Neural cell (in vitro differentiated cells): ENCODE measurements around the gene ZC2HC1B. TPM values are rescaled to one million over a fixed set of nuclear protein-coding genes. Genes with fewer than 3 reads are reported as not detected.

ENCODE experiments used
- H2AFZ ChIP-seq: fragments of 200-600, 300-800 bp; sonication (generic), shearing (Covaris generic); 2 replicates; pipeline ENCODE4 v1.6.0; 2014; ENCODE audit warnings: low read depth, mild to moderate bottlenecking, antibody characterized with exemption, low read length, moderate library complexity
- H3F3A ChIP-seq: fragments of 200-600 bp; shearing (Covaris generic); 2 replicates; pipeline ENCODE4 v1.6.1; 2016; ENCODE audit warnings: mild to moderate bottlenecking, moderate library complexity, mixed read lengths, antibody characterized with exemption, low read length; ENCODE audit not compliant: insufficient read depth, poor library complexity, severe bottlenecking
- H3K27ac ChIP-seq: fragments of 200-600, 300-800 bp; sonication (generic), shearing (Covaris generic); 2 replicates; pipeline ENCODE4 v1.5.1; 2014; ENCODE audit warnings: mild to moderate bottlenecking, low read length, moderate library complexity
- H3K27me3 ChIP-seq: fragments of 300-800, 200-600 bp; sonication (generic), shearing (Covaris generic); 2 replicates; pipeline ENCODE4 v1.6.0; 2014; ENCODE audit warnings: mild to moderate bottlenecking, low read depth, low read length, moderate library complexity; ENCODE audit not compliant: insufficient read depth
- H3K36me3 ChIP-seq: fragments of 300-800, 200-600 bp; sonication (generic), shearing (Covaris generic); 2 replicates; pipeline ENCODE4 v1.5.1; 2014; ENCODE audit warnings: mild to moderate bottlenecking, antibody characterized with exemption, low read length, moderate library complexity; ENCODE audit not compliant: insufficient read depth
- H3K4me2 ChIP-seq: fragments of 300-800, 200-600 bp; sonication (generic), shearing (Covaris generic); 2 replicates; pipeline ENCODE4 v1.6.0; 2014; ENCODE audit warnings: mild to moderate bottlenecking, low read length
- H3K4me3 ChIP-seq: fragments of 300-800, 200-600 bp; sonication (generic), shearing (Covaris generic); 2 replicates; pipeline ENCODE4 v1.5.1; 2014; ENCODE audit warnings: mild to moderate bottlenecking, low read length, moderate library complexity
- H3K79me2 ChIP-seq: fragments of 200-600 bp; shearing (Covaris generic); replicated peaks from 2 replicates; pipeline ENCODE4 v1.6.0; 2014; ENCODE audit warnings: mild to moderate bottlenecking, low read length, moderate library complexity; ENCODE audit not compliant: insufficient read depth
- H3K9ac ChIP-seq: fragments of 300-800, 200-600 bp; sonication (generic), shearing (Covaris generic); 2 replicates; pipeline ENCODE4 v1.6.1; 2016; ENCODE audit warnings: mild to moderate bottlenecking, low read length, mixed read lengths
- H3K9me2 ChIP-seq: fragments of 200-600 bp; shearing (Covaris generic); 2 replicates; pipeline ENCODE4 v1.6.1; 2016; ENCODE audit warnings: mild to moderate bottlenecking, low read length, mixed read lengths; ENCODE audit not compliant: insufficient read depth
- H3K9me3 ChIP-seq: fragments of 200-600, 300-800 bp; sonication (generic), shearing (Covaris generic); 2 replicates; pipeline ENCODE4 v1.6.1; 2016; ENCODE audit warnings: mild to moderate bottlenecking, mixed run types, low read length, moderate library complexity, mixed read lengths
- H4K20me1 ChIP-seq: fragments of 200-600 bp; shearing (Covaris generic); 2 replicates; pipeline ENCODE4 v1.6.1; 2016; ENCODE audit warnings: mild to moderate bottlenecking, mixed run types; ENCODE audit not compliant: insufficient read depth
- EP300 ChIP-seq: fragments of 450-650 bp; conservative IDR thresholded peaks from 2 replicates; pipeline ENCODE4 v1.6.1; 2014; ENCODE audit warnings: antibody characterized with exemption, mild to moderate bottlenecking, moderate library complexity; ENCODE audit not compliant: poor library complexity, severe bottlenecking
- EZH2 ChIP-seq: fragments of 200-600, 300-800 bp; shearing (Covaris generic), sonication (generic); IDR thresholded peaks from 2 replicates; pipeline ENCODE4 v1.6.1; 2014; ENCODE audit warnings: antibody characterized with exemption, low read length, borderline replicate concordance, mild to moderate bottlenecking; ENCODE audit not compliant: insufficient read depth, poor library complexity, severe bottlenecking
- MXI1 ChIP-seq: fragments of 450-650 bp; conservative IDR thresholded peaks from 2 replicates; pipeline ENCODE4 v1.6.1; 2014; ENCODE audit warnings: antibody characterized with exemption, mild to moderate bottlenecking; ENCODE audit not compliant: poor library complexity, severe bottlenecking
- POLR2AphosphoS5 ChIP-seq: IDR thresholded peaks from 2 replicates; pipeline ENCODE4 v1.6.1; 2012
- RAD21 ChIP-seq: fragments of 450-650 bp; conservative IDR thresholded peaks from 2 replicates; pipeline ENCODE4 v1.6.1; 2014; ENCODE audit warnings: antibody characterized with exemption, mild to moderate bottlenecking, moderate library complexity
- SMC3 ChIP-seq: fragments of 450-650 bp; conservative IDR thresholded peaks from 2 replicates; pipeline ENCODE4 v1.6.1; 2014; ENCODE audit warnings: antibody characterized with exemption, mild to moderate bottlenecking, moderate library complexity; ENCODE audit not compliant: poor library complexity
- TAF1 ChIP-seq: IDR thresholded peaks from 2 replicates; pipeline ENCODE4 v1.6.1; 2012; ENCODE audit warnings: low read depth
- polyA plus RNA-seq: library from polyadenylated mRNA; depleted of rRNA; stranded (reverse); fragments of >200 nt; gene quantifications from 2 replicates; pipeline ENCODE4 v1.2.3, GENCODE V29; 2014
- TF ChIP-seq, protein P1 (sequence below): fragments of 450-650 bp; IDR thresholded peaks from 2 replicates; pipeline ENCODE4 v1.5.1; 2014; ENCODE audit warnings: antibody characterized with exemption, mild to moderate bottlenecking, moderate library complexity; ENCODE audit not compliant: poor library complexity, severe bottlenecking
- TF ChIP-seq, protein P2 (sequence below): IDR thresholded peaks from 2 replicates; pipeline ENCODE4 v1.6.1; 2012; ENCODE audit warnings: borderline replicate concordance

ZC2HC1B gene
- polyA plus RNA-seq, 1 donor from 2014 or later = not detected

DNA sequence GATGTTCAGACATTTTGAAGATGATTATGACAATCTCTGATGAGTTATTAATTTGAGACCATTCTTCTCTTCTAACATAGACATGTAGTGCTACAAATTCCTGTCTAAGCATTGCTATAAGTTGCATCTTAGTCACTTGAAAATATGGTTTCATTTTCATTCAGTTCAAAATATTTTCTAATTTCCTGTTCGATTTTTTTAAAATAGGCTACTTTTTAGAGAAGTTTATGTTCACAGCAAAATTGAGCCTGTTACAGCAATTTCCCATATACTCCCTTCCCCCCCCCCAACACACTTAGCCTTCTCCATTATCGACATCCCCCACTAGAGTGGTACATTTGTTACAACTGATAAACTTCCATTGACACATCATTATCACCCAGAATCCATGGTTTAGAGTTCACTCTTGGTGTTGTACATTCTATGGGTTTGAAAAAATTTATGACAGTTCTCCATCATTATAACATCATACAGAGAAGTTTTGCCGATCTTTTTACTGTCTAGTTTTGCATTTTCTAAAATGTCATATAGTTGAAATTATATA lies 112.6 kb downstream of the ZC2HC1B start:
- TF ChIP-seq MXI1 (no peak), TAF1 (no peak), POLR2AphosphoS5 (no peak), EP300 (no peak), RAD21 (no peak), SMC3 (no peak)
- TF ChIP-seq, protein P1, sequence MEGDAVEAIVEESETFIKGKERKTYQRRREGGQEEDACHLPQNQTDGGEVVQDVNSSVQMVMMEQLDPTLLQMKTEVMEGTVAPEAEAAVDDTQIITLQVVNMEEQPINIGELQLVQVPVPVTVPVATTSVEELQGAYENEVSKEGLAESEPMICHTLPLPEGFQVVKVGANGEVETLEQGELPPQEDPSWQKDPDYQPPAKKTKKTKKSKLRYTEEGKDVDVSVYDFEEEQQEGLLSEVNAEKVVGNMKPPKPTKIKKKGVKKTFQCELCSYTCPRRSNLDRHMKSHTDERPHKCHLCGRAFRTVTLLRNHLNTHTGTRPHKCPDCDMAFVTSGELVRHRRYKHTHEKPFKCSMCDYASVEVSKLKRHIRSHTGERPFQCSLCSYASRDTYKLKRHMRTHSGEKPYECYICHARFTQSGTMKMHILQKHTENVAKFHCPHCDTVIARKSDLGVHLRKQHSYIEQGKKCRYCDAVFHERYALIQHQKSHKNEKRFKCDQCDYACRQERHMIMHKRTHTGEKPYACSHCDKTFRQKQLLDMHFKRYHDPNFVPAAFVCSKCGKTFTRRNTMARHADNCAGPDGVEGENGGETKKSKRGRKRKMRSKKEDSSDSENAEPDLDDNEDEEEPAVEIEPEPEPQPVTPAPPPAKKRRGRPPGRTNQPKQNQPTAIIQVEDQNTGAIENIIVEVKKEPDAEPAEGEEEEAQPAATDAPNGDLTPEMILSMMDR = no peak
- Histone ChIP-seq H2AFZ (no peak overlapping the region), H3K4me3 (no peak overlapping the region), H3K27ac (no peak overlapping the region), H3K9me2 (no peaks in the 10 kb centered on the region), H3K27me3 (peaks cover 8% of the 10 kb centered on the region), H4K20me1 (no peaks in the 10 kb centered on the region), H3K4me2 (no peak overlapping the region), H3F3A (no peaks in the 10 kb centered on the region), H3K9me3 (no peaks in the 10 kb centered on the region), H3K9ac (no peak overlapping the region), H3K36me3 (no peaks in the 10 kb centered on the region), H3K79me2 (no peaks in the 10 kb centered on the region)

DNA sequence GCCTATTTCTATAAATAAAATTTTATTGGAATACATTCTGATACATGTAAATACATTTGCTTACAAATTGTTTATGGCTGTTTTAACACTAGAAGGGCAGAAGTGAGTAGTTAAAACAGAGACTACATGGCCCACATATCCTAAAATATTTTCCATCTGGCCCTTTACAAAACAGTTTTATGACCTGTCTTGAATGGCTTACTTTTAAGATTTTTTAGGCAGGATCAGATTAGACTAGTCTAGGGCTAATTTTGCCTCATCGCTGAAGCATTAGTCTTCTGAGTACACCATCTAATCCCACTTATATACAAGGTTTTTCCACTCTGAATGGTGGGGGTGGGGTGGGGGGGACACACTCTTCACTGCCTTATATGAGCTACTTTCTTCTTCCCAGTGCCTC lies 116.6 kb downstream of the ZC2HC1B start:
- Histone ChIP-seq H3K9ac (no peak overlapping the region), H3K4me3 (no peak overlapping the region), H4K20me1 (no peaks in the 10 kb centered on the region), H3K27ac (no peak overlapping the region), H3K9me2 (no peaks in the 10 kb centered on the region), H3F3A (no peaks in the 10 kb centered on the region), H3K27me3 (no peaks in the 10 kb centered on the region), H3K36me3 (no peaks in the 10 kb centered on the region), H3K9me3 (no peaks in the 10 kb centered on the region), H2AFZ (no peak overlapping the region), H3K4me2 (no peak overlapping the region), H3K79me2 (no peaks in the 10 kb centered on the region)
- TF ChIP-seq, protein P2, sequence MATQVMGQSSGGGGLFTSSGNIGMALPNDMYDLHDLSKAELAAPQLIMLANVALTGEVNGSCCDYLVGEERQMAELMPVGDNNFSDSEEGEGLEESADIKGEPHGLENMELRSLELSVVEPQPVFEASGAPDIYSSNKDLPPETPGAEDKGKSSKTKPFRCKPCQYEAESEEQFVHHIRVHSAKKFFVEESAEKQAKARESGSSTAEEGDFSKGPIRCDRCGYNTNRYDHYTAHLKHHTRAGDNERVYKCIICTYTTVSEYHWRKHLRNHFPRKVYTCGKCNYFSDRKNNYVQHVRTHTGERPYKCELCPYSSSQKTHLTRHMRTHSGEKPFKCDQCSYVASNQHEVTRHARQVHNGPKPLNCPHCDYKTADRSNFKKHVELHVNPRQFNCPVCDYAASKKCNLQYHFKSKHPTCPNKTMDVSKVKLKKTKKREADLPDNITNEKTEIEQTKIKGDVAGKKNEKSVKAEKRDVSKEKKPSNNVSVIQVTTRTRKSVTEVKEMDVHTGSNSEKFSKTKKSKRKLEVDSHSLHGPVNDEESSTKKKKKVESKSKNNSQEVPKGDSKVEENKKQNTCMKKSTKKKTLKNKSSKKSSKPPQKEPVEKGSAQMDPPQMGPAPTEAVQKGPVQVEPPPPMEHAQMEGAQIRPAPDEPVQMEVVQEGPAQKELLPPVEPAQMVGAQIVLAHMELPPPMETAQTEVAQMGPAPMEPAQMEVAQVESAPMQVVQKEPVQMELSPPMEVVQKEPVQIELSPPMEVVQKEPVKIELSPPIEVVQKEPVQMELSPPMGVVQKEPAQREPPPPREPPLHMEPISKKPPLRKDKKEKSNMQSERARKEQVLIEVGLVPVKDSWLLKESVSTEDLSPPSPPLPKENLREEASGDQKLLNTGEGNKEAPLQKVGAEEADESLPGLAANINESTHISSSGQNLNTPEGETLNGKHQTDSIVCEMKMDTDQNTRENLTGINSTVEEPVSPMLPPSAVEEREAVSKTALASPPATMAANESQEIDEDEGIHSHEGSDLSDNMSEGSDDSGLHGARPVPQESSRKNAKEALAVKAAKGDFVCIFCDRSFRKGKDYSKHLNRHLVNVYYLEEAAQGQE = no peak

DNA sequence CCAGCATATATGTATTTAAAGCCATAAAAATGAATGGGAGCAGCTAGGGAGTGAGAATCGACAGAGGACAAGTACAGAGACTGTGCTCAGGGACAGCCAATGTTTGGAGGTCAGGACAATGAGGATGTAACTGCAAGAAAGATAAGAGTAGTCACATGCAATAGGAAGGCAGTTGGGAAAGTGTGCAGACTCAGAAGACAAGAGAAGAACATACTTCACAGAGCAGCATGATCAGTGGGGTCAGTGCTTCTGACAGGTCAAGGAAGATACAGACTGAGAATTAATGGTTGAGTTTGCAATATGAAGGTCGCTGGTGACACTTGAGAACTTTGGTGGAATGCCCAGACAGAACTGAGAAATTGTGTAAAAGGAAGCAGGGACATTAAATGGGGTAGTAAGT lies 118.7 kb downstream of the ZC2HC1B start:
- Histone ChIP-seq H3K79me2 (no peaks in the 10 kb centered on the region), H3K36me3 (no peaks in the 10 kb centered on the region), H3K9me3 (no peaks in the 10 kb centered on the region), H3K4me2 (no peak overlapping the region), H3F3A (no peaks in the 10 kb centered on the region), H3K9ac (no peak overlapping the region), H3K27me3 (no peaks in the 10 kb centered on the region), H3K27ac (no peak overlapping the region), H2AFZ (no peak overlapping the region), H3K9me2 (no peaks in the 10 kb centered on the region), H3K4me3 (no peak overlapping the region), H4K20me1 (no peaks in the 10 kb centered on the region)
- TF ChIP-seq, protein P1 = no peak
- TF ChIP-seq TAF1 (no peak), POLR2AphosphoS5 (no peak), RAD21 (no peak), SMC3 (no peak), EP300 (no peak), MXI1 (no peak), EZH2 (no peak)
- TF ChIP-seq, protein P2 = no peak
